IPS DF 6.9 (cell line): ENCODE measurements around the gene PLEKHS1.

Experiments used
- DNase-seq: peaks from one replicate; pipeline ENCODE4 v3.0.0-alpha.2; 2013; ENCODE audit warnings: low read depth, low spot score
- H3K27ac ChIP-seq: one replicate; pipeline ENCODE4 v1.5.1; 2013; ENCODE audit warnings: low read length, control low read depth
- H3K27me3 ChIP-seq: 2 replicates; pipeline ENCODE4 v1.6.1; 2013; ENCODE audit warnings: mild to moderate bottlenecking, low read length; ENCODE audit not compliant: control insufficient read depth, insufficient read depth
- H3K36me3 ChIP-seq: 2 replicates; pipeline ENCODE4 v1.6.1; 2013; ENCODE audit warnings: low read length; ENCODE audit not compliant: control insufficient read depth, insufficient read depth
- H3K4me1 ChIP-seq: 2 replicates; pipeline ENCODE4 v1.6.1; 2013; ENCODE audit warnings: low read length; ENCODE audit not compliant: control insufficient read depth, insufficient read depth
- H3K4me3 ChIP-seq: 2 replicates; pipeline ENCODE4 v1.5.1; 2013; ENCODE audit warnings: mild to moderate bottlenecking, low read length
- H3K9me3 ChIP-seq: 2 replicates; pipeline ENCODE4 v1.6.1; 2013; ENCODE audit warnings: low read length, inconsistent platforms; ENCODE audit not compliant: control insufficient read depth, insufficient read depth
- WGBS: extraction: QIAGEN DNeasy Blood & Tissue Kit; methylation state at CpG from one replicate; pipeline ENCODE4 v1.1.7; 2013; ENCODE audit warnings: mixed read lengths, missing lambda C conversion rate; ENCODE audit not compliant: insufficient read length, insufficient coverage; 5-methylcytosine and 5-hydroxymethylcytosine counted together

The PLEKHS1 gene

DNA sequence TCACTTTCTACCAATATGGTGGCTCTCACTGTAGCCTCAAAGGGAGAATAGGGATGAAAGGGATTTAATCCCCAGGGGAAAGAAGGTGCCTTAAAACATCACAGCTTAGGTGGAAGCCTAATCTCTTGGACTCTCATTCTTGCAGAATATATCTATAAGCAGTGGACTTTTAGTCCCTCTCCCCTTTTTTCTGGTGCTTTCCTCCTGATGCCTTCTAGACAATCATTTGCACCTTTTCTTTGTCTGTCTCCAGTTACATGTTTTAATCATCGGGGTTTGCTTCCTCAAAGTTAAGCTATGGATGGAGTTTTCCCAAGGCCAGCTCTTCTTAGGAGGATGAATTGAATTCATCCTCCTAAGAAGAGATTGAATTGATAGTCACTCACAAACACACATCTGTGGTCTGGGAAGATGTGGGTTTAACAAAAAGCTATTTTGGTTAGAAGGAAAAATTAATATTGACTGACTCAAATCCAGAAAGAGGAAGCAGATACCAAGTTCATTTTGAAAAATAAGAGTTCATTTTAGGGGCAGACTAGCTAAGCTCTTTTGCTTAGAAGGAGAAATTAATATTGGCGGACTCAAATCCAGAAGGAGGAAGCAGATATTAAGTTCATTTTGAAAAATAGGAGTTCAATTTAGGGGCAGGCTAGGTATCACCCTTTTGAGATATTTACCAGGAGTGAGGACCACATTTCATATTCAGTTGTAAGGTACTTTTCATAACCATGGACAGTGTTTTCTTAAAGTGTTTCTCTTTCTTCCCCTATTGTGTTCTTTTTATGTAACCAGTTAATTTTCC is 35.2 kb upstream of the PLEKHS1 start:
- H3K4me3 ChIP-seq, result no peak overlapping the region
- H3K27me3 ChIP-seq, result no peaks in the 10 kb centered on the region
- WGBS, result no CpG with 5 or more reads among the region's 2 CpGs
- H3K27ac ChIP-seq, result no peak overlapping the region
- DNase-seq, result no peak
- no peaks in the 10 kb centered on the region for H3K36me3 ChIP-seq
- no peaks in the 10 kb centered on the region; the same call in 1 of the 2 replicates for H3K4me1 ChIP-seq
- no peaks in the 10 kb centered on the region for H3K9me3 ChIP-seq

DNA sequence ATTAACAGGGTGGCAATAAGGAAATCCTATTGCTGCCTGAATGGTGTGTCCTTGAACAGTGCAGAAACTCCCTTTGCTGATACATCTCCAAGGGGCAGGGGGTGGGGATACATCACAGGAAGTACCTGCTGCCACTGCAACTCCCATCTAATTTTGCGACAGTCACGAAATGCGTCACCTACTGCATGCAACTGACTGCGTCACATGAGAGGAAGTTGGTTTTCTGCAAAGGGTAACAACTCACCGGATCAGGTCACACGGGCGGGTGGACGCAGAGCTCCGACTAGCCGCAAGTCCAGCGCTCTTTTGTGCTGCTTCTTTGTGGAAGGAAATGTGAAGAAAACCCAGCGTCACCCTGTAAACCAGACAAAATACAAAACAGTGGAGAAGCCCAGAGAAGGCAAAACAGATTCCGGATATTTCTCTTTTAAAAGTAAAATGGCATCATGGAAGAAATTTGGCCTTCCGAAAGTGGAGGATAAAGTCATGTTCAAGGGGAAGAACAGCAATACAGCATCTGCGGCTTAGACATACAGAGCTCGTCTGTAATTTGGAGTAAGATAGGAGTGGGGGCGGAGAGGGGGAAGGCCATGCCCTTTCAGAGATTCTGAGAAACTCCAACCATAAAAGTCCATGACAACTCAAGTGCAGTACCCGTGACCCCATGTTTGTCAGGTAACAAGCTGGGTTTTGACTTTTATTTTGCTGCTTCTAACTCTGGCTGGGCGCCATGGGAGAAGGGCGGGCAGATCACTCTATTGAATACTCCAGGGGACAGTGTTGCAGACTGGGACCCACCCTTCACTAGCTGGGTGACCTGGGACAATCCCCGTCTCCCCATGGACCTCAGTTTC is 32.3 kb upstream of the PLEKHS1 start:
- no peaks in the 10 kb centered on the region for H3K36me3 ChIP-seq

GRCh38 chr10:113720386-113720785 is 31.1 kb upstream of the PLEKHS1 start:
- H3K27me3 ChIP-seq, result no peaks in the 10 kb centered on the region
- H3K4me1 ChIP-seq, result no peaks in the 10 kb centered on the region
- H3K4me3 ChIP-seq, result no peak overlapping the region
- no peaks in the 10 kb centered on the region for H3K36me3 ChIP-seq
- no peaks in the 10 kb centered on the region for H3K9me3 ChIP-seq
- no peak for DNase-seq
- WGBS, result no CpG with 5 or more reads among the region's 8 CpGs
- no peak overlapping the region for H3K27ac ChIP-seq

More for the DNA sequence above, 32.3 kb upstream of the PLEKHS1 start:
- H3K4me1 ChIP-seq, result no peaks in the 10 kb centered on the region
- DNase-seq, result no peak
- no peaks in the 10 kb centered on the region for H3K27me3 ChIP-seq
- H3K4me3 ChIP-seq, result no peak overlapping the region
- H3K9me3 ChIP-seq, result no peaks in the 10 kb centered on the region
- no CpG with 5 or more reads among the region's 21 CpGs for WGBS
- H3K27ac ChIP-seq, result no peak overlapping the region

GRCh38 chr10:113732160-113732881 is 19.2 kb upstream of the PLEKHS1 start:
- H3K36me3 ChIP-seq, result no peaks in the 10 kb centered on the region
- DNase-seq, result no peak
- no peaks in the 10 kb centered on the region for H3K4me1 ChIP-seq
- no peak overlapping the region for H3K4me3 ChIP-seq
- H3K27me3 ChIP-seq, result no peaks in the 10 kb centered on the region
- no peaks in the 10 kb centered on the region for H3K9me3 ChIP-seq
- no CpG with 5 or more reads among the region's 9 CpGs for WGBS
- no peak overlapping the region for H3K27ac ChIP-seq

- Histone ChIP-seq H3K9me3 (no peaks in the 10 kb centered on the region), H3K27me3 (no peaks in the 10 kb centered on the region), H3K36me3 (no peaks in the 10 kb centered on the region), H3K27ac (no peak overlapping the region), H3K4me3 (no peak overlapping the region), H3K4me1 (no peaks in the 10 kb centered on the region)
- WGBS, result no CpG with 5 or more reads among the region's 4 CpGs
- DNase-seq, result no peak
Measured at GRCh38 chr10:113732966-113733365, 18.5 kb upstream of the PLEKHS1 start.

DNA sequence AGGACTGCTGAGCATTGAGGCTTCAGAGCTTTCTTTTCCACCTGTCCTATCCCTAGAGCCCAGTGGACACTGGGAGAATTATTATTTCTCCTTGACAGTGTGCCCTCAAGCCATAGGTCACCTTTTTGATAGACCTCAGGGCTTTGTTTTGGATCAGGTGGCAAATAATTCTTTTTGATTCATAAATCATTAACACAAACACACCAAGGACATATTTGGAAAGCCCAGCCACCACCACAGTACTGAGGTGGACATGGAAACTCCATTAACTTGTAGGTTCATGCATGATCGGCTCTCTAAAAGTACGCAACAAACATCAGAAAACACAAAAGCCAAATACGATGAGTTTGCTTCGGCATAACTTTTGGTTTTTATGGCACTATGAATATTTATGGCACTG is 17.8 kb upstream of the PLEKHS1 start:
- no peaks in the 10 kb centered on the region for H3K36me3 ChIP-seq
- no peaks in the 10 kb centered on the region for H3K9me3 ChIP-seq
- no peak overlapping the region for H3K4me3 ChIP-seq
- H3K4me1 ChIP-seq, result no peaks in the 10 kb centered on the region
- no CpG with 5 or more reads among the region's 4 CpGs for WGBS
- no peaks in the 10 kb centered on the region for H3K27me3 ChIP-seq
- H3K27ac ChIP-seq, result no peak overlapping the region
- no peak for DNase-seq

GRCh38 chr10:113735913-113736312 is 15.6 kb upstream of the PLEKHS1 start:
- H3K9me3 ChIP-seq, result no peaks in the 10 kb centered on the region
- H3K27ac ChIP-seq, result no peak overlapping the region
- no peaks in the 10 kb centered on the region for H3K4me1 ChIP-seq
- no peak overlapping the region for H3K4me3 ChIP-seq
- no peaks in the 10 kb centered on the region for H3K36me3 ChIP-seq
- WGBS, result no CpG with 5 or more reads among the region's 2 CpGs
- no peak for DNase-seq
- H3K27me3 ChIP-seq, result no peaks in the 10 kb centered on the region

DNA sequence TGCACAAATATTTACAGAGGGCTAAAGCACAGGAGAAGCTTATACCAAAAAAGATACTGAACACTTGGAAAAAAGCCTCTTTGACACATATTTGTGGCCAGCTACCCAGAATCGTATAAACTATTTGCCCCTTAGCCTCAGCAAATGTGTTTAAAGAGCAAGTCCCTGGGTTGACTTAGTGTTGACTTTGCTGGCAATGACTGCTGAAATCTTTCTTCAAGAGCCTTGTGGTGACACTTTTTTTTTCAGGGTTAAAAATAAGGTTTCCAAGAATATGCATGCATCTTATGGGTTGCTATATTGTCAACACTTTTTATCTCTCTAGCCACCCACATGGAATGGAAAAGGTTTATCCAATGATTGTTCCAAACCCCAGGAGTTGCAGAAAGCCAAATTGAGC is 14.9 kb upstream of the PLEKHS1 start:
- Histone ChIP-seq H3K4me3 (no peak overlapping the region), H3K27me3 (no peaks in the 10 kb centered on the region), H3K27ac (no peak overlapping the region), H3K4me1 (no peaks in the 10 kb centered on the region), H3K36me3 (no peaks in the 10 kb centered on the region), H3K9me3 (no peaks in the 10 kb centered on the region)
- DNase-seq, result no peak
- no CpG with 5 or more reads among the region's 1 CpG for WGBS

DNA sequence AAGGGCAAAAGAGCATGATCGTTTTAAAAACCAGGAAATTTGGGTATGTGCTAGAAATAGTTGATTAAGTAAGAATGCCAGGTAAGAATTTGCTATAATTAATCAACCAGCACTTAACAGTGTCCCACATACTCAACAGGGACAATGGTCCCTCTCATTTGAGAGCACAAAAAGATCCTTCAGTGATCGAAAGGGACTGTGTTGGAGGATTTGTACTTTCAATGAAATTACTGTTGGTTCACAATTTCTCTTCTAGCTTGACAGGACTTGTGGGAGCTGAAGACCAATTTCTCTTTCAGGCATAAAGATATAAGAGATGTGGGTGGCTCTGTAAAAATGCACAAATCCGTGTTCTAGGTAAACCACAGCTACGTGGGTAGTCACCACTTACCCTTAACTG is 12.5 kb upstream of the PLEKHS1 start:
- no peaks in the 10 kb centered on the region for H3K27me3 ChIP-seq
- no peaks in the 10 kb centered on the region for H3K36me3 ChIP-seq
- no peak for DNase-seq
- H3K9me3 ChIP-seq, result no peaks in the 10 kb centered on the region
- no peak overlapping the region for H3K27ac ChIP-seq
- H3K4me1 ChIP-seq, result no peaks in the 10 kb centered on the region
- WGBS, result no CpG with 5 or more reads among the region's 4 CpGs
- H3K4me3 ChIP-seq, result no peak overlapping the region

DNA sequence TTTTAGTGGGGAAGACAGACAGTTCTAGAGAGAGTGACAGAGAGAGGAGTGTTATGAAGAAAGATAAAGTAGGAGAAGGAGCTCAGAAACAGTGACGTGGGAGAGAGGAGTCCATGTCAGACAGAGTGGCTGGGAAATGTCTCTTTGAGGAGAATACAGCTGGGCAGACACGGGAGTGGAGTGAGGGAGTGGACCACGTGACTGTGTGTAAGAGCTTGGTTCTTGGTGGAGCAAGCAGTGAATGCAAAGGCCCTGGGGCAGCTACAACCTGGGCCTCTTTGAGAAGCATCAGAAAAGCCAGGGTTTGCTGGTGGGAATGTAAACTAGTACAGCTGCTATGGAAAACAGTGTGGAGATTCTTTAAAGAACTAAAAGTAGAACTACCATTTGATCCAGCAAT is 11.9 kb upstream of the PLEKHS1 start:
- Histone ChIP-seq H3K36me3 (no peaks in the 10 kb centered on the region), H3K4me1 (no peaks in the 10 kb centered on the region), H3K9me3 (no peaks in the 10 kb centered on the region), H3K27me3 (no peaks in the 10 kb centered on the region), H3K4me3 (no peak overlapping the region), H3K27ac (no peak overlapping the region)
- WGBS, result no CpG with 5 or more reads among the region's 3 CpGs
- no peak for DNase-seq
